ENCODE data around the gene MYL5.
A peak's percentile ranks its signal among the peaks of the same experiment; 100 is the strongest.

Gene MYL5

GRCh38 chr4:674172-675035 lies at the start of gene MYL5, which contains the start of gene ATP5ME (continued):
- TF ChIP-seq KLF7 (tag by site-specific recombination; IDR thresholded peaks at IDR 0.05; ENCODE audit: borderline replicate concordance): peak; percentile 48; the same call in 1 of the 2 replicates
- TF ChIP-seq, protein P1, sequence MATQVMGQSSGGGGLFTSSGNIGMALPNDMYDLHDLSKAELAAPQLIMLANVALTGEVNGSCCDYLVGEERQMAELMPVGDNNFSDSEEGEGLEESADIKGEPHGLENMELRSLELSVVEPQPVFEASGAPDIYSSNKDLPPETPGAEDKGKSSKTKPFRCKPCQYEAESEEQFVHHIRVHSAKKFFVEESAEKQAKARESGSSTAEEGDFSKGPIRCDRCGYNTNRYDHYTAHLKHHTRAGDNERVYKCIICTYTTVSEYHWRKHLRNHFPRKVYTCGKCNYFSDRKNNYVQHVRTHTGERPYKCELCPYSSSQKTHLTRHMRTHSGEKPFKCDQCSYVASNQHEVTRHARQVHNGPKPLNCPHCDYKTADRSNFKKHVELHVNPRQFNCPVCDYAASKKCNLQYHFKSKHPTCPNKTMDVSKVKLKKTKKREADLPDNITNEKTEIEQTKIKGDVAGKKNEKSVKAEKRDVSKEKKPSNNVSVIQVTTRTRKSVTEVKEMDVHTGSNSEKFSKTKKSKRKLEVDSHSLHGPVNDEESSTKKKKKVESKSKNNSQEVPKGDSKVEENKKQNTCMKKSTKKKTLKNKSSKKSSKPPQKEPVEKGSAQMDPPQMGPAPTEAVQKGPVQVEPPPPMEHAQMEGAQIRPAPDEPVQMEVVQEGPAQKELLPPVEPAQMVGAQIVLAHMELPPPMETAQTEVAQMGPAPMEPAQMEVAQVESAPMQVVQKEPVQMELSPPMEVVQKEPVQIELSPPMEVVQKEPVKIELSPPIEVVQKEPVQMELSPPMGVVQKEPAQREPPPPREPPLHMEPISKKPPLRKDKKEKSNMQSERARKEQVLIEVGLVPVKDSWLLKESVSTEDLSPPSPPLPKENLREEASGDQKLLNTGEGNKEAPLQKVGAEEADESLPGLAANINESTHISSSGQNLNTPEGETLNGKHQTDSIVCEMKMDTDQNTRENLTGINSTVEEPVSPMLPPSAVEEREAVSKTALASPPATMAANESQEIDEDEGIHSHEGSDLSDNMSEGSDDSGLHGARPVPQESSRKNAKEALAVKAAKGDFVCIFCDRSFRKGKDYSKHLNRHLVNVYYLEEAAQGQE (tag by site-specific recombination; IDR thresholded peaks at IDR 0.05): no peak
- TF ChIP-seq ZFP3 (tag by site-specific recombination; IDR thresholded peaks at IDR 0.05; ENCODE audit: low read depth): no peak
- no peak for TF ChIP-seq ZNF768 (tag by site-specific recombination; IDR thresholded peaks at IDR 0.05)
- TF ChIP-seq ZNF704 (tag by site-specific recombination; IDR thresholded peaks at IDR 0.05): no peak

DNA sequence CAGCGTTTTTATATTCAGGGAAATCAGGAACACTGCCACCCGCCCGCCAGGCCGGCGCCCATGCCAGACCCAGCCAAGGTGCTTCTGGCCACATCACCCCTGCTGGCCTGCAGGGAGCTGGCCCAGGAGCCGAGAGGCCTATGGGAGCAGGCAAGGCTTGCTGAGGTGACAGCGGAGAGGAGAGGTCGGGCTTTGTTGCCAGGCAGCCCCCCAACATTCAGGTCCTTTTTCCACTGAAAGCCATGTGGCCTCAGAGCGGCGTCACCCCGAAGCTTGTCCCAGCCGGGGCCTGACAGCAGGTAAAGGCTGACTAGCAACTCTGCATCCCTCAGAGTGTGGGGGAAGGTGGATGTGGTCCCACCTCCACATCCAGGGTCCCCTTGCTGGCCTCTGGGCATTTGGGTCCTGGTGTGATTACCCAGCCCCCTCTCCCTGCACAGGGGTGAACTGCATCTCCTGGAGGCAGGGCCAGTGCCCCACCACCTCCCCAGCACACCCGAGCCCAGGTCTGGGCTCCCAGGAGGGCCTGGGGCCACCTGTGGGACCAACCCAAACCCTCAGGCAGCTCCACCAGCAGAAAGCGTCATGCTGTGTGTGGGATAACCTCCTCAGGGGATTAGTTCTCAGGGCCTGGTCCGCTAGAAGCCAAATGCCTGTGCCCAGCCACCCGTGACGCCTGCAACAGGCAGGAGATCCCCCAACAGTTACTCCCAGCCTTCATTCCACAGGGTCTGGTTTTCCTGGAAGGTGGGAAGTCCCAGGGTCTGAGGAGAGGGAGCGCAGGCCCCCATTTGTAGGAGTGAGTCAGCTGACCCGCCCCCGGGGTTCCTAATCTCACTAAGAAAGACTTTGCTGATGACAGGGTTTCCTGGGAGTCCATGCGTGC lies 49.4 kb upstream of the MYL5 start, which contains the start of gene PDE6B:
Gene PDE6B (plus strand): TSS at position 869 of the 886 bp plus-strand sequence. CDS start 54 bp downstream, outside the sequence.
- H3K4me3 ChIP-seq (ENCODE audit: low read depth, low read length): no peak within 1 kb of the TSS
- CTCF ChIA-PET: interaction anchor here (0.6 kb wide), 1 partner anchor 18 kb away, joined by 7 read pairs; no protein-coding TSS in a partner anchor
- no peaks in the 10 kb centered on the region for H3K36me3 ChIP-seq (ENCODE audit: control insufficient read depth in 2 of 2, insufficient read depth in 1 of 2, low read length in 2 of 2)
- POLR2A ChIA-PET: no interaction called here
- H3K4me1 ChIP-seq (ENCODE audit: control insufficient read depth, insufficient read depth, low read length): no peaks in the 10 kb centered on the region
- no peak for TF ChIP-seq KLF17 (tag by site-specific recombination; IDR thresholded peaks at IDR 0.05)
- TF ChIP-seq ZBTB49 (tag by site-specific recombination; IDR thresholded peaks at IDR 0.05; ENCODE audit: low read depth): no peak
- TF ChIP-seq ZNF629 (tag by site-specific recombination; IDR thresholded peaks at IDR 0.05): no peak
- TF ChIP-seq ZNF785 (tag by site-specific recombination; IDR thresholded peaks at IDR 0.05): no peak
- no peak for TF ChIP-seq ZNF112 (tag by site-specific recombination; IDR thresholded peaks at IDR 0.05)
- TF ChIP-seq ZIC2 (tag by site-specific recombination; IDR thresholded peaks at IDR 0.05): peak; percentile 26; the same call in 1 of the 2 replicates
- 0 out of 2 replicates have a peak, but pooled peaks have one; percentile 28 for TF ChIP-seq SCRT2 (tag by site-specific recombination; IDR thresholded peaks at IDR 0.05)
- no peak for TF ChIP-seq ZNF24 (tag by site-specific recombination; IDR thresholded peaks at IDR 0.05)
- no peaks in the 10 kb centered on the region for H3K9me3 ChIP-seq (ENCODE audit: control insufficient read depth, insufficient read depth, low read depth, low read length)
- H3K27ac ChIP-seq (ENCODE audit: extremely low read depth, low read depth, low read length): no peak within 1 kb of the TSS

Data from HEK293 (cell line).